Stimulated activated effector memory CD8-positive, alpha-beta T cell treated with anti-CD3 and anti-CD28 coated beads, Interleukin-12 subunit alpha, Interleukin-12 subunit beta, amount 100 ng/mL, for 72 hours (primary cell): Measurements from ENCODE around the gene SNRNP48.

Experiments
- ATAC-seq: fragments of 150-1000 bp; cut with Tn5 transposase; 2 replicates; pipeline ENCODE4 v1.10.0; 2021
- DNase-seq, 2 donors: peaks; one replicate each; pipeline ENCODE4 v3.0.0; 2021 to 2022; ENCODE audit warnings: low spot score in 2 of 2
- H3K27ac Mint-ChIP-seq: one replicate; pipeline ENCODE4 v1.8.0; 2022; ENCODE audit warnings: mild to moderate bottlenecking, mixed read lengths
- H3K36me3 Mint-ChIP-seq: one replicate; pipeline ENCODE4 v1.8.0; 2022; ENCODE audit warnings: mild to moderate bottlenecking, mixed read lengths
- H3K4me1 Mint-ChIP-seq: one replicate; pipeline ENCODE4 v1.8.0; 2022; ENCODE audit warnings: mixed read lengths
- H3K4me3 Mint-ChIP-seq: one replicate; pipeline ENCODE4 v1.8.0; 2022; ENCODE audit warnings: mild to moderate bottlenecking, mixed read lengths
- H3K9me3 Mint-ChIP-seq: one replicate; pipeline ENCODE4 v1.8.0; 2022; ENCODE audit warnings: mixed read lengths

Gene SNRNP48

GRCh38 chr6:7640016-7640415 is 50.0 kb downstream of the SNRNP48 start:
- Mint-ChIP-seq H3K9me3 (no peaks in the 10 kb centered on the region), H3K4me3 (no peak overlapping the region), H3K36me3 (no peaks in the 10 kb centered on the region), H3K4me1 (no peaks in the 10 kb centered on the region), H3K27ac (no peak overlapping the region)
- DNase-seq = no peak
- no peak for ATAC-seq

- ATAC-seq (peak; percentile 24), DNase-seq (no peak)
- no peaks in the 10 kb centered on the region for H3K9me3 Mint-ChIP-seq
These were observed 50.9 kb downstream of the SNRNP48 start for GRCh38 chr6:7640607-7641577.

GRCh38 chr6:7642791-7643190 is 52.8 kb downstream of the SNRNP48 start:
- H3K4me3 Mint-ChIP-seq = no peak overlapping the region
- no peak for DNase-seq
- H3K36me3 Mint-ChIP-seq = no peaks in the 10 kb centered on the region
- no peaks in the 10 kb centered on the region for H3K9me3 Mint-ChIP-seq
- no peak overlapping the region for H3K27ac Mint-ChIP-seq
- peaks cover 7% of the 10 kb centered on the region for H3K4me1 Mint-ChIP-seq
- no peak for ATAC-seq

More at GRCh38 chr6:7640607-7641577, 50.9 kb downstream of the SNRNP48 start:
- Mint-ChIP-seq H3K4me1 (no peaks in the 10 kb centered on the region), H3K4me3 (no peak overlapping the region), H3K36me3 (no peaks in the 10 kb centered on the region), H3K27ac (no peak overlapping the region)

GRCh38 chr6:7644417-7644816 is 54.4 kb downstream of the SNRNP48 start:
- no peak overlapping the region for H3K27ac Mint-ChIP-seq
- peaks cover 8% of the 10 kb centered on the region for H3K4me1 Mint-ChIP-seq
- no peaks in the 10 kb centered on the region for H3K36me3 Mint-ChIP-seq
- no peak overlapping the region for H3K4me3 Mint-ChIP-seq
- DNase-seq (no peak), ATAC-seq (no peak)
- H3K9me3 Mint-ChIP-seq = no peaks in the 10 kb centered on the region

GRCh38 chr6:7646394-7646793 is 56.4 kb downstream of the SNRNP48 start:
- H3K36me3 Mint-ChIP-seq = no peaks in the 10 kb centered on the region
- H3K4me1 Mint-ChIP-seq = peaks cover 8% of the 10 kb centered on the region
- no peaks in the 10 kb centered on the region for H3K9me3 Mint-ChIP-seq
- H3K27ac Mint-ChIP-seq = no peak overlapping the region
- no peak overlapping the region for H3K4me3 Mint-ChIP-seq
- peak; percentile 66 for ATAC-seq
- DNase-seq = no peak

GRCh38 chr6:7647504-7647903 is 57.5 kb downstream of the SNRNP48 start:
- no peak overlapping the region for H3K4me3 Mint-ChIP-seq
- no peak for DNase-seq
- H3K36me3 Mint-ChIP-seq = no peaks in the 10 kb centered on the region
- peak; percentile 42 for ATAC-seq
- H3K9me3 Mint-ChIP-seq = no peaks in the 10 kb centered on the region
- H3K4me1 Mint-ChIP-seq = peaks cover 8% of the 10 kb centered on the region
- H3K27ac Mint-ChIP-seq = no peak overlapping the region

GRCh38 chr6:7649037-7649810 is 59.2 kb downstream of the SNRNP48 start:
- DNase-seq (no peak), ATAC-seq (no peak)
- H3K4me1 Mint-ChIP-seq = peaks cover 8% of the 10 kb centered on the region
- no peak overlapping the region for H3K4me3 Mint-ChIP-seq
- no peaks in the 10 kb centered on the region for H3K36me3 Mint-ChIP-seq
- no peak overlapping the region for H3K27ac Mint-ChIP-seq
- no peaks in the 10 kb centered on the region for H3K9me3 Mint-ChIP-seq

GRCh38 chr6:7650878-7651277 is 60.9 kb downstream of the SNRNP48 start:
- no peaks in the 10 kb centered on the region for H3K36me3 Mint-ChIP-seq
- H3K9me3 Mint-ChIP-seq = no peaks in the 10 kb centered on the region
- no peak overlapping the region for H3K27ac Mint-ChIP-seq
- DNase-seq = no peak
- H3K4me1 Mint-ChIP-seq = peaks cover 8% of the 10 kb centered on the region
- ATAC-seq = no peak
- H3K4me3 Mint-ChIP-seq = no peak overlapping the region

- DNase-seq = no peak
- Mint-ChIP-seq H3K9me3 (no peaks in the 10 kb centered on the region), H3K4me3 (no peak overlapping the region), H3K36me3 (no peaks in the 10 kb centered on the region), H3K27ac (no peak overlapping the region), H3K4me1 (no peaks in the 10 kb centered on the region)
- no peak for ATAC-seq
These were observed 63.0 kb downstream of the SNRNP48 start for GRCh38 chr6:7652957-7653356.

- H3K4me3 Mint-ChIP-seq = no peak overlapping the region
- ATAC-seq = no peak
- no peak overlapping the region for H3K27ac Mint-ChIP-seq
- no peaks in the 10 kb centered on the region for H3K36me3 Mint-ChIP-seq
- no peaks in the 10 kb centered on the region for H3K4me1 Mint-ChIP-seq
- DNase-seq = no peak
- no peaks in the 10 kb centered on the region for H3K9me3 Mint-ChIP-seq
These were observed 66.4 kb downstream of the SNRNP48 start for GRCh38 chr6:7656355-7656754.

GRCh38 chr6:7658543-7658942 is 68.5 kb downstream of the SNRNP48 start:
- DNase-seq (no peak), ATAC-seq (no peak)
- Mint-ChIP-seq H3K4me1 (no peaks in the 10 kb centered on the region), H3K36me3 (no peaks in the 10 kb centered on the region), H3K4me3 (no peak overlapping the region), H3K9me3 (no peaks in the 10 kb centered on the region), H3K27ac (no peak overlapping the region)

GRCh38 chr6:7661364-7661763 is 71.4 kb downstream of the SNRNP48 start:
- H3K4me3 Mint-ChIP-seq = no peak overlapping the region
- H3K4me1 Mint-ChIP-seq = no peaks in the 10 kb centered on the region
- no peak for ATAC-seq

More at GRCh38 chr6:7661364-7661763, 71.4 kb downstream of the SNRNP48 start:
- Mint-ChIP-seq H3K36me3 (no peaks in the 10 kb centered on the region), H3K27ac (no peak overlapping the region), H3K9me3 (no peaks in the 10 kb centered on the region)
- DNase-seq = no peak
